Osteocyte (in vitro differentiated cells): ENCODE measurements around the gene LRCH4. TPM values are rescaled to one million over a fixed set of nuclear protein-coding genes. Genes with fewer than 3 reads are reported as not detected.
"Not testable (repeated sequence)": the region's sequence is repeated elsewhere in the genome, so short reads cannot be mapped to it uniquely, and the experiment has no call there.

Experiments used
- DNase-seq: peaks from one replicate; pipeline ENCODE4 v3.0.0; 2021; ENCODE audit warnings: mixed read lengths; ENCODE audit not compliant: unreplicated experiment; ENCODE audit errors: extremely low spot score
- H3K27ac Mint-ChIP-seq: one replicate; pipeline ENCODE4 v1.8.0; 2021; ENCODE audit warnings: mild to moderate bottlenecking, mixed read lengths; ENCODE audit not compliant: unreplicated experiment
- H3K27me3 Mint-ChIP-seq: one replicate; pipeline ENCODE4 v1.8.0; 2021; ENCODE audit warnings: mixed read lengths; ENCODE audit not compliant: unreplicated experiment
- H3K36me3 Mint-ChIP-seq: one replicate; pipeline ENCODE4 v1.8.0; 2021; ENCODE audit warnings: mixed read lengths; ENCODE audit not compliant: unreplicated experiment
- H3K4me1 Mint-ChIP-seq: one replicate; pipeline ENCODE4 v1.8.0; 2021; ENCODE audit warnings: mixed read lengths; ENCODE audit not compliant: unreplicated experiment
- H3K4me3 Mint-ChIP-seq: one replicate; pipeline ENCODE4 v1.8.0; 2021; ENCODE audit warnings: mild to moderate bottlenecking, moderate library complexity, mixed read lengths; ENCODE audit not compliant: unreplicated experiment
- H3K9me3 Mint-ChIP-seq: one replicate; pipeline ENCODE4 v1.8.0; 2021; ENCODE audit warnings: mixed read lengths; ENCODE audit not compliant: unreplicated experiment
- CTCF ChIP-seq: fragments of 200-600 bp; sonication (generic); IDR thresholded peaks from 2 replicates; pipeline ENCODE4 v1.5.0; 2021; ENCODE audit warnings: antibody characterized with exemption, mild to moderate bottlenecking, moderate library complexity
- total RNA-seq: library from RNA; stranded (reverse); gene quantifications from 2 replicates; pipeline ENCODE4 v1.2.1, GENCODE V29; 2021

The LRCH4 gene
- total RNA-seq, 1 donor from 2014 or later = 90.9 TPM

GRCh38 chr7:100544386-100544785, 41.5 kb downstream of the LRCH4 start:
- H3K27ac Mint-ChIP-seq = peak overlapping the region; percentile 90
- no peak for DNase-seq
- no peaks in the 10 kb centered on the region for H3K9me3 Mint-ChIP-seq
- H3K27me3 Mint-ChIP-seq = no peaks in the 10 kb centered on the region
- H3K4me3 Mint-ChIP-seq = no peak overlapping the region
- no peak for TF ChIP-seq CTCF
- H3K36me3 Mint-ChIP-seq = no peaks in the 10 kb centered on the region
- H3K4me1 Mint-ChIP-seq = peaks cover 52% of the 10 kb centered on the region

GRCh38 chr7:100543586-100543985, 42.3 kb downstream of the LRCH4 start:
- no peak for DNase-seq
- Mint-ChIP-seq H3K27me3 (no peaks in the 10 kb centered on the region), H3K4me1 (peaks cover 52% of the 10 kb centered on the region), H3K9me3 (no peaks in the 10 kb centered on the region), H3K27ac (no peak overlapping the region), H3K36me3 (no peaks in the 10 kb centered on the region), H3K4me3 (no peak overlapping the region)
- TF ChIP-seq CTCF = no peak

GRCh38 chr7:100541309-100541708, 44.6 kb downstream of the LRCH4 start:
- not testable (repeated sequence) for H3K9me3 Mint-ChIP-seq, H3K27me3 Mint-ChIP-seq, H3K36me3 Mint-ChIP-seq, H3K27ac Mint-ChIP-seq, H3K4me3 Mint-ChIP-seq, DNase-seq
- H3K4me1 Mint-ChIP-seq = peaks cover 38% of the 10 kb centered on the region

GRCh38 chr7:100540073-100540723, 45.7 kb downstream of the LRCH4 start:
- H3K4me3 Mint-ChIP-seq = peak overlapping the region; percentile 98
- H3K9me3 Mint-ChIP-seq = no peaks in the 10 kb centered on the region
- no peak for TF ChIP-seq CTCF
- H3K36me3 Mint-ChIP-seq = no peaks in the 10 kb centered on the region
- H3K4me1 Mint-ChIP-seq = peaks cover 27% of the 10 kb centered on the region
- no peaks in the 10 kb centered on the region for H3K27me3 Mint-ChIP-seq
- no peak overlapping the region for H3K27ac Mint-ChIP-seq
- DNase-seq = no peak

GRCh38 chr7:100539436-100540006, 46.4 kb downstream of the LRCH4 start:
- no peak for DNase-seq

More at GRCh38 chr7:100539436-100540006, 46.4 kb downstream of the LRCH4 start:
- no peaks in the 10 kb centered on the region for H3K27me3 Mint-ChIP-seq
- H3K4me1 Mint-ChIP-seq = peaks cover 20% of the 10 kb centered on the region
- H3K9me3 Mint-ChIP-seq = no peaks in the 10 kb centered on the region
- H3K4me3 Mint-ChIP-seq = peak overlapping the region; percentile 98
- no peaks in the 10 kb centered on the region for H3K36me3 Mint-ChIP-seq
- TF ChIP-seq CTCF = no peak
- H3K27ac Mint-ChIP-seq = no peak overlapping the region
